HS-5 (cell line): Measurements from ENCODE around the gene C1QBP.
"Not testable (repeated sequence)": the region's sequence is repeated elsewhere in the genome, so short reads cannot be mapped to it uniquely, and the experiment has no call there.

Experiments used
- DNase-seq: peaks from one replicate; pipeline ENCODE4 v3.0.0-alpha.2; 2012; ENCODE audit warnings: low read depth

Gene C1QBP

GRCh38 chr17:5431949-5432556, 6.9 kb downstream of the C1QBP start:
- no peak for DNase-seq

GRCh38 chr17:5431234-5431633, 7.7 kb downstream of the C1QBP start:
- DNase-seq = not testable (repeated sequence)

- DNase-seq = no peak
Observed at GRCh38 chr17:5430413-5430999, 8.4 kb downstream of the C1QBP start.

- no peak for DNase-seq
Observed at GRCh38 chr17:5429191-5429887, 9.6 kb downstream of the C1QBP start.

GRCh38 chr17:5425826-5426225, 13.1 kb downstream of the C1QBP start:
- DNase-seq = no peak

- DNase-seq = no peak
Observed at GRCh38 chr17:5424909-5425308, 14.0 kb downstream of the C1QBP start.

GRCh38 chr17:5422505-5422904, 16.4 kb downstream of the C1QBP start:
- peak; percentile 70 for DNase-seq

- no peak for DNase-seq
Observed at GRCh38 chr17:5419959-5420653, 18.8 kb downstream of the C1QBP start, which contains the start of gene RPAIN. Gene RPAIN (plus strand): TSS chr17:5420182. CDS start chr17:5420211, 29 bp downstream.

GRCh38 chr17:5419356-5419958, 19.5 kb downstream of the C1QBP start, which contains the start of gene NUP88:
Gene NUP88 (minus strand): TSS chr17:5419662. CDS start chr17:5419650, 12 bp downstream.
- DNase-seq = peak; percentile 90

GRCh38 chr17:5418858-5419355, 20.0 kb downstream of the C1QBP start:
- DNase-seq = no peak

GRCh38 chr17:5416901-5417300, 22.1 kb downstream of the C1QBP start:
- DNase-seq = no peak

- peak; percentile 91 for DNase-seq
Observed at GRCh38 chr17:5413682-5414081, 25.3 kb downstream of the C1QBP start.

GRCh38 chr17:5410594-5411272, 28.2 kb downstream of the C1QBP start:
- DNase-seq = no peak

- no peak for DNase-seq
Observed at GRCh38 chr17:5408186-5408585, 30.8 kb downstream of the C1QBP start.

GRCh38 chr17:5405400-5405799, 33.6 kb downstream of the C1QBP start:
- no peak for DNase-seq

- DNase-seq = no peak
Observed at GRCh38 chr17:5399767-5400166, 39.2 kb downstream of the C1QBP start.

GRCh38 chr17:5396612-5397011, 42.3 kb downstream of the C1QBP start:
- DNase-seq = no peak

GRCh38 chr17:5391678-5392077, 47.3 kb downstream of the C1QBP start:
- DNase-seq = no peak
